Liver (tissue), 9 donors: ENCODE results near the gene MYH13. TPM values are rescaled to one million over a fixed set of nuclear protein-coding genes. Genes with fewer than 3 reads are reported as not detected.

ENCODE experiments used
- DNase-seq: peaks from one replicate; pipeline ENCODE4 v3.0.0-alpha.2; 2017; ENCODE audit warnings: low spot score
- H3K27ac ChIP-seq, 2 donors: one replicate each; pipeline ENCODE4 v1.7.0; 2013; ENCODE audit warnings: inconsistent platforms in 2 of 2, low read length in 2 of 2, control low read depth in 1 of 2, low read depth in 1 of 2, mild to moderate bottlenecking in 1 of 2
- H3K27me3 ChIP-seq, 4 donors: one replicate each; pipeline versions ENCODE4 v1.6.1 to v1.7.0; 2013; ENCODE audit warnings: low read length in 3 of 4, inconsistent platforms in 1 of 4, mild to moderate bottlenecking in 1 of 4, moderate library complexity in 1 of 4; ENCODE audit not compliant: control insufficient read depth in 4 of 4, insufficient read depth in 4 of 4
- H3K36me3 ChIP-seq, 4 donors: one replicate each; pipeline versions ENCODE4 v1.6.1 to v1.7.0; 2013; ENCODE audit warnings: low read length in 3 of 4, mild to moderate bottlenecking in 3 of 4, low read depth in 1 of 4, moderate library complexity in 1 of 4; ENCODE audit not compliant: control insufficient read depth in 4 of 4, insufficient read depth in 3 of 4
- H3K4me1 ChIP-seq, 4 donors: one replicate each; pipeline versions ENCODE4 v1.6.1 to v1.7.0; 2013; ENCODE audit warnings: low read length in 3 of 4, mild to moderate bottlenecking in 3 of 4, moderate library complexity in 1 of 4; ENCODE audit not compliant: control insufficient read depth in 4 of 4, insufficient read depth in 4 of 4
- H3K4me3 ChIP-seq, 3 donors: one replicate each; pipeline versions ENCODE4 v1.6.1 to v1.7.0; 2013; ENCODE audit warnings: low read length in 3 of 3, control low read depth in 1 of 3, low read depth in 1 of 3, mild to moderate bottlenecking in 1 of 3
- H3K9ac ChIP-seq, 2 donors: one replicate each; pipeline ENCODE4 v1.7.0; 2013; ENCODE audit warnings: low read length in 2 of 2, mild to moderate bottlenecking in 2 of 2, moderate library complexity in 2 of 2, control low read depth in 1 of 2, low read depth in 1 of 2
- H3K9me3 ChIP-seq, 4 donors: one replicate each; pipeline versions ENCODE4 v1.6.1 to v1.7.0; 2013; ENCODE audit warnings: low read length in 3 of 4; ENCODE audit not compliant: control insufficient read depth in 4 of 4
- CTCF ChIP-seq: fragments of 150-350 bp; IDR thresholded peaks from 2 replicates; pipeline ENCODE4 v1.5.1; 2017; ENCODE audit warnings: improper control_type of control experiment, low read depth, low read length; ENCODE audit not compliant: missing input control
- EGR1 ChIP-seq, 2 donors: IDR thresholded peaks; 2 replicates each; pipeline ENCODE4 v1.6.1; 2016 to 2018; ENCODE audit warnings: antibody characterized with exemption in 2 of 2, low read depth in 2 of 2
- FOXA1 ChIP-seq: IDR thresholded peaks from 2 replicates; pipeline ENCODE4 v1.6.1; 2016; ENCODE audit warnings: antibody characterized with exemption
- FOXA2 ChIP-seq: IDR thresholded peaks from 2 replicates; pipeline ENCODE4 v1.6.1; 2016; ENCODE audit warnings: antibody characterized with exemption
- GABPA ChIP-seq, 2 donors: IDR thresholded peaks in 1 of 2; conservative IDR thresholded peaks in 1 of 2; 2 replicates each; pipeline ENCODE4 v1.6.1; 2016; ENCODE audit warnings: antibody characterized with exemption in 2 of 2, mild to moderate bottlenecking in 1 of 2, moderate library complexity in 1 of 2
- HNF4A ChIP-seq, 2 donors: conservative IDR thresholded peaks; 2 replicates each; pipeline ENCODE4 v1.6.1; 2016; ENCODE audit warnings: antibody characterized with exemption in 2 of 2, mild to moderate bottlenecking in 2 of 2
- HNF4G ChIP-seq: IDR thresholded peaks from 2 replicates; pipeline ENCODE4 v1.6.1; 2016; ENCODE audit warnings: antibody characterized with exemption
- JUND ChIP-seq, 2 donors: IDR thresholded peaks; 2 replicates each; pipeline ENCODE4 v1.6.1; 2016; ENCODE audit warnings: antibody characterized with exemption in 2 of 2
- NR2F2 ChIP-seq: IDR thresholded peaks from 2 replicates; pipeline ENCODE4 v1.6.1; 2016; ENCODE audit warnings: antibody characterized with exemption
- RAD21 ChIP-seq, 2 donors: IDR thresholded peaks; 2 replicates each; pipeline ENCODE4 v1.6.1; 2016; ENCODE audit warnings: antibody characterized with exemption in 2 of 2, mild to moderate bottlenecking in 2 of 2
- REST ChIP-seq: IDR thresholded peaks from 2 replicates; pipeline ENCODE4 v1.6.1; 2016; ENCODE audit warnings: antibody characterized with exemption, mild to moderate bottlenecking
- RXRA ChIP-seq, 2 donors: IDR thresholded peaks; 2 replicates each; pipeline ENCODE4 v1.6.1; 2017 to 2018; ENCODE audit warnings: antibody characterized with exemption in 2 of 2, mild to moderate bottlenecking in 1 of 2
- TAF1 ChIP-seq: conservative IDR thresholded peaks from 2 replicates; pipeline ENCODE4 v1.6.1; 2016; ENCODE audit warnings: antibody characterized with exemption, mild to moderate bottlenecking
- YY1 ChIP-seq: IDR thresholded peaks from 2 replicates; pipeline ENCODE4 v1.6.1; 2016; ENCODE audit warnings: antibody characterized with exemption, mild to moderate bottlenecking
- ZBTB33 ChIP-seq: IDR thresholded peaks from 2 replicates; pipeline ENCODE4 v1.6.1; 2016; ENCODE audit warnings: antibody characterized with exemption
- WGBS: extraction: QIAGEN DNeasy Blood & Tissue Kit; methylation state at CpG from one replicate; pipeline ENCODE4 v1.1.7; 2013; 5-methylcytosine and 5-hydroxymethylcytosine counted together
- polyA plus RNA-seq, 2 donors: library from polyadenylated mRNA; stranded (reverse) in 1 of 2; unstranded in 1 of 2; fragments of 200-250 nt in 1 of 2; fragments of >200 nt in 1 of 2; fragmentation: Nextera tagmentation in 1 of 2; extraction: Ambion mirVana in 1 of 2; gene quantifications; one replicate each; pipeline versions ENCODE4 v1.2.1 to v1.2.3, GENCODE V29; 2013 to 2015
- total RNA-seq, 2 donors: library from RNA; depleted of rRNA; stranded (reverse); fragments of >200 nt; gene quantifications; one replicate each; pipeline ENCODE4 v1.2.3, GENCODE V29; 2014
- donor health status: healthy.
- donor health status: healthy.
- donor health status: healthy.
- donor health status: healthy.
- donor health status: healthy.

Gene MYH13
- total and polyA plus RNA-seq, 4 donors, result not detected

- TF ChIP-seq REST, result no peak
- TF ChIP-seq FOXA2, result no peak
- no peak for TF ChIP-seq CTCF
These were observed 58.5 kb downstream of the MYH13 start (continued) for GRCh38 chr17:10314329-10314728.

- WGBS, result 78% methylated on average over 17 of the region's 17 CpGs
- Histone ChIP-seq H3K4me3 (no peak overlapping the region), H3K4me1 (no peaks in the 10 kb centered on the region), H3K9me3 (no peaks in the 10 kb centered on the region), H3K36me3 (no peaks in the 10 kb centered on the region), H3K27ac (no peak overlapping the region), H3K27me3 (peaks cover 0 to 9% (median 0%) of the 10 kb centered on the region in 4 donors), H3K9ac (no peak overlapping the region)
- TF ChIP-seq JUND (IDR thresholded peaks at IDR 0.05) (no peak), CTCF (no peak), RXRA (IDR thresholded peaks at IDR 0.05) (no peak), EGR1 (IDR thresholded peaks at IDR 0.05; ENCODE audit: low read depth in 2 of 2) (no peak), NR2F2 (no peak), YY1 (no peak), RAD21 (IDR thresholded peaks at IDR 0.05) (no peak), FOXA1 (no peak), GABPA (IDR thresholded peaks at IDR 0.05 in 1 of 2, conservative IDR thresholded peaks at IDR 0.05 in 1 of 2) (no peak), ZBTB33 (no peak), HNF4A (conservative IDR thresholded peaks at IDR 0.05) (no peak), REST (no peak), HNF4G (no peak), TAF1 (no peak)
- DNase-seq, result no peak
These were observed 59.7 kb downstream of the MYH13 start for GRCh38 chr17:10313037-10313672.
